Osteocyte (in vitro differentiated cells): ENCODE results near the gene ZNF334. TPM values are rescaled to one million over a fixed set of nuclear protein-coding genes. Genes with fewer than 3 reads are reported as not detected.

ENCODE experiments used
- DNase-seq: peaks from one replicate; pipeline ENCODE4 v3.0.0; 2021; ENCODE audit warnings: mixed read lengths; ENCODE audit not compliant: unreplicated experiment; ENCODE audit errors: extremely low spot score
- H3K27ac Mint-ChIP-seq: one replicate; pipeline ENCODE4 v1.8.0; 2021; ENCODE audit warnings: mild to moderate bottlenecking, mixed read lengths; ENCODE audit not compliant: unreplicated experiment
- H3K27me3 Mint-ChIP-seq: one replicate; pipeline ENCODE4 v1.8.0; 2021; ENCODE audit warnings: mixed read lengths; ENCODE audit not compliant: unreplicated experiment
- H3K36me3 Mint-ChIP-seq: one replicate; pipeline ENCODE4 v1.8.0; 2021; ENCODE audit warnings: mixed read lengths; ENCODE audit not compliant: unreplicated experiment
- H3K4me1 Mint-ChIP-seq: one replicate; pipeline ENCODE4 v1.8.0; 2021; ENCODE audit warnings: mixed read lengths; ENCODE audit not compliant: unreplicated experiment
- H3K4me3 Mint-ChIP-seq: one replicate; pipeline ENCODE4 v1.8.0; 2021; ENCODE audit warnings: mild to moderate bottlenecking, moderate library complexity, mixed read lengths; ENCODE audit not compliant: unreplicated experiment
- H3K9me3 Mint-ChIP-seq: one replicate; pipeline ENCODE4 v1.8.0; 2021; ENCODE audit warnings: mixed read lengths; ENCODE audit not compliant: unreplicated experiment
- total RNA-seq: library from RNA; stranded (reverse); gene quantifications from 2 replicates; pipeline ENCODE4 v1.2.1, GENCODE V29; 2021
- TF ChIP-seq, protein P1 (sequence below): fragments of 200-600 bp; sonication (generic); IDR thresholded peaks from 2 replicates; pipeline ENCODE4 v1.5.0; 2021; ENCODE audit warnings: antibody characterized with exemption, mild to moderate bottlenecking, moderate library complexity

Gene ZNF334
- total RNA-seq, 1 donor from 2014 or later: 3.7 TPM

GRCh38 chr20:46545827-46546138 lies 32.4 kb upstream of the ZNF334 start:
- TF ChIP-seq, protein P1, sequence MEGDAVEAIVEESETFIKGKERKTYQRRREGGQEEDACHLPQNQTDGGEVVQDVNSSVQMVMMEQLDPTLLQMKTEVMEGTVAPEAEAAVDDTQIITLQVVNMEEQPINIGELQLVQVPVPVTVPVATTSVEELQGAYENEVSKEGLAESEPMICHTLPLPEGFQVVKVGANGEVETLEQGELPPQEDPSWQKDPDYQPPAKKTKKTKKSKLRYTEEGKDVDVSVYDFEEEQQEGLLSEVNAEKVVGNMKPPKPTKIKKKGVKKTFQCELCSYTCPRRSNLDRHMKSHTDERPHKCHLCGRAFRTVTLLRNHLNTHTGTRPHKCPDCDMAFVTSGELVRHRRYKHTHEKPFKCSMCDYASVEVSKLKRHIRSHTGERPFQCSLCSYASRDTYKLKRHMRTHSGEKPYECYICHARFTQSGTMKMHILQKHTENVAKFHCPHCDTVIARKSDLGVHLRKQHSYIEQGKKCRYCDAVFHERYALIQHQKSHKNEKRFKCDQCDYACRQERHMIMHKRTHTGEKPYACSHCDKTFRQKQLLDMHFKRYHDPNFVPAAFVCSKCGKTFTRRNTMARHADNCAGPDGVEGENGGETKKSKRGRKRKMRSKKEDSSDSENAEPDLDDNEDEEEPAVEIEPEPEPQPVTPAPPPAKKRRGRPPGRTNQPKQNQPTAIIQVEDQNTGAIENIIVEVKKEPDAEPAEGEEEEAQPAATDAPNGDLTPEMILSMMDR: no peak
- Mint-ChIP-seq H3K27me3 (no peaks in the 10 kb centered on the region), H3K4me1 (no peaks in the 10 kb centered on the region), H3K36me3 (no peaks in the 10 kb centered on the region), H3K9me3 (no peaks in the 10 kb centered on the region), H3K27ac (no peak overlapping the region), H3K4me3 (no peak overlapping the region)
- DNase-seq: no peak

DNA sequence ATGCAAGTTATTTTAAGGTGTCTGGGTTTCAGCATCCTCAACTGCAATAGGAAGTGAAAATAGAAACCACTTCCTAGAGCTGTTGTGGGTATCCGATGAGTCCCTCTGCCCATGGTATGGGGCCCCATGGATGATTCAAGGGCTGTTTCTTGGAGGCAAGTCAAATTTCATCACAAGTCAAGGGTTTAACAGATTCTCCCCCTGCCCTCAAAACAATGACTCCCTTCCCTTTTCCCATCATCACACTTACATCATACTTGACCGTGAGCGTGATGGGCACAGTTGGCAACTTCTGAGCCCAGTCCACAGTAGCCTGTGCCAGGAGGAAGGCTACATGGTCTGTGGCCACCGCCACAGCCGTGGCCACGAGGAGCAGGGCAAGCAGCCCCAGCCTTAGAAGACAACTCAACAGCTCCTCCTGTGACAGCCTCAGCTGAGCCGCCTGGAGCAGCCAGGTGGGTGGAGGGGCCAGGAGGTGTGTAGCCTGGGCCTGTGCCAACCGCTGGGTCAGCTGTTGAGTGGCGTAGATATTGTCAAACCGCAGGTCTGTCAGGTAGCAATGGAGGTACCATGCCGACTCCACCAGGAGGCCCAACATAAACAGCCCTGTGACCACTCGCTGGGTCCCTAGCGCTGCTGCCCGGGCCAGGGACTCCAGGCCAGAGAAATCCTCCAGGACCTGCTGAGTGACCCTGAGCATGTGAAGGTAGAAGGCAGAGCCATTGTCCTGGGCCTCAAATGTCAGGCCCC lies 31.9 kb upstream of the ZNF334 start:
- TF ChIP-seq, protein P1: no peak
- no peaks in the 10 kb centered on the region for H3K4me1 Mint-ChIP-seq
- H3K36me3 Mint-ChIP-seq: no peaks in the 10 kb centered on the region
- no peak overlapping the region for H3K27ac Mint-ChIP-seq
- no peaks in the 10 kb centered on the region for H3K27me3 Mint-ChIP-seq
- no peak for DNase-seq
- H3K9me3 Mint-ChIP-seq: no peaks in the 10 kb centered on the region
- no peak overlapping the region for H3K4me3 Mint-ChIP-seq

DNA sequence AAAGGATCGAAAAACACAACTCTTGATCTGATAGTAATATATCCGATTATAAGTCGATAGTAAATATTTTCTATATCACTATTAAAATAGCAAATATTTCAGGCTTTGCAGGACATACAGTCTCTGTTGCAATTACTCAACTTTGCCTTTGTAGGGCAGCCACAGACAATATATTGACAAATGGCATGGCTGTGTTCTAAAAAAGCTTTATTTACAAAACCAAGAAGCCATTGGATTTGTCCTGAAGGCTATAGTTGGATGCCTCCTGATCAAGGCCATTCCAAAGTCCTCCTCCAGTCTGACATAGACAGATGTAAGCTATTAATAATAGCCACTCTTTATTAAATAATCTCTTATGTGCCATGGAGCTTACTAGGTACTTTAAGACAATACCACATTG lies 31.2 kb upstream of the ZNF334 start:
- Mint-ChIP-seq H3K27me3 (no peaks in the 10 kb centered on the region), H3K4me3 (no peak overlapping the region), H3K4me1 (no peaks in the 10 kb centered on the region), H3K36me3 (no peaks in the 10 kb centered on the region), H3K9me3 (no peaks in the 10 kb centered on the region), H3K27ac (no peak overlapping the region)
- TF ChIP-seq, protein P1: peak; percentile 30
- DNase-seq: no peak

GRCh38 chr20:46543959-46544358 lies 30.6 kb upstream of the ZNF334 start:
- H3K4me3 Mint-ChIP-seq: no peak overlapping the region
- DNase-seq: no peak
- no peaks in the 10 kb centered on the region for H3K4me1 Mint-ChIP-seq
- H3K27me3 Mint-ChIP-seq: no peaks in the 10 kb centered on the region
- H3K36me3 Mint-ChIP-seq: no peaks in the 10 kb centered on the region
- H3K9me3 Mint-ChIP-seq: no peaks in the 10 kb centered on the region
- H3K27ac Mint-ChIP-seq: no peak overlapping the region
- TF ChIP-seq, protein P1: no peak

GRCh38 chr20:46543033-46543432 lies 29.7 kb upstream of the ZNF334 start:
- DNase-seq: no peak
- Mint-ChIP-seq H3K4me1 (no peaks in the 10 kb centered on the region), H3K9me3 (no peaks in the 10 kb centered on the region), H3K27me3 (no peaks in the 10 kb centered on the region), H3K36me3 (no peaks in the 10 kb centered on the region), H3K4me3 (no peak overlapping the region), H3K27ac (no peak overlapping the region)
- TF ChIP-seq, protein P1: no peak
